ENCODE data around the gene CACNG3. TPM values are rescaled to one million over a fixed set of nuclear protein-coding genes. Genes with fewer than 3 reads are reported as not detected.

Gene CACNG3
- total and polyA plus RNA-seq, 2 donors (not counting 3 experiments of a cell fraction or from before 2014, with no cell fraction given): not detected

- intact Hi-C loops (cut with micrococcal nuclease): no loop called here
- ChIA-PET POLR2A (no interaction called here), CTCF (no interaction called here)
- Histone ChIP-seq H3K79me2 (ENCODE audit: control insufficient read depth, insufficient read depth, low read length) (no peaks in the 10 kb centered on the region), H3K9ac (replicated peaks; ENCODE audit: extremely low read depth, insufficient read depth, low read length) (no peak overlapping the region), H2AFZ (ENCODE audit: low read depth, low read length) (no peak overlapping the region), H3K36me3 (ENCODE audit: control insufficient read depth in 2 of 2, extremely low read depth in 1 of 2, insufficient read depth in 2 of 2, low read length in 2 of 2) (no peaks in the 10 kb centered on the region), H3K9me1 (replicated peaks; ENCODE audit: control insufficient read depth, extremely low read depth, insufficient read depth, low read length) (no peaks in the 10 kb centered on the region), H3K4me3 (replicated peaks in 1 of 3; ENCODE audit: insufficient read depth in 1 of 3, low read depth in 1 of 3, low read length in 3 of 3) (no peak overlapping the region), H4K20me1 (replicated peaks; ENCODE audit: control insufficient read depth, extremely low read depth, insufficient read depth, low read length) (no peaks in the 10 kb centered on the region), H3K9me3 (replicated peaks; ENCODE audit: control insufficient read depth, insufficient read depth, low read length) (no peaks in the 10 kb centered on the region), H3K4me2 (ENCODE audit: insufficient read depth, low read length) (no peak overlapping the region), H3K27me3 (ENCODE audit: control insufficient read depth in 2 of 2, insufficient read depth in 2 of 2, low read length in 2 of 2) (no peaks in the 10 kb centered on the region), H3K4me1 (ENCODE audit: control insufficient read depth, extremely low read depth, insufficient read depth, low read length) (no peaks in the 10 kb centered on the region), H3K27ac (ENCODE audit: insufficient read depth, low read depth, low read length) (no peak overlapping the region)
- BruUV-seq (replicated peaks): no TSS peak
- DNase-seq (ENCODE audit: low read depth, low spot score): no peak
- TF ChIP-seq GATA2 (IDR thresholded peaks at IDR 0.05; ENCODE audit: insufficient read depth, insufficient read length, low read depth, low read length): no peak
- dilution Hi-C loops (cut with MboI; ENCODE audit: extremely low pct_ligation_motif_present, low sequenced_read_pairs): no loop called here
- FAIRE-seq: no peak
These were observed 90.6 kb downstream of the CACNG3 start for GRCh38 chr16:24346734-24347133.

GRCh38 chr16:24347556-24347955 lies 91.4 kb downstream of the CACNG3 start:
- H3K9me3 ChIP-seq (replicated peaks; ENCODE audit: control insufficient read depth, insufficient read depth, low read length): no peaks in the 10 kb centered on the region
- H3K27ac ChIP-seq (ENCODE audit: insufficient read depth, low read depth, low read length): no peak overlapping the region
- FAIRE-seq (no peak), DNase-seq (ENCODE audit: low read depth, low spot score) (no peak)
- no peaks in the 10 kb centered on the region for H3K4me1 ChIP-seq (ENCODE audit: control insufficient read depth, extremely low read depth, insufficient read depth, low read length)
- no peaks in the 10 kb centered on the region for H3K79me2 ChIP-seq (ENCODE audit: control insufficient read depth, insufficient read depth, low read length)
- H3K9me1 ChIP-seq (replicated peaks; ENCODE audit: control insufficient read depth, extremely low read depth, insufficient read depth, low read length): no peaks in the 10 kb centered on the region
- no peaks in the 10 kb centered on the region for H4K20me1 ChIP-seq (replicated peaks; ENCODE audit: control insufficient read depth, extremely low read depth, insufficient read depth, low read length)
- H3K9ac ChIP-seq (replicated peaks; ENCODE audit: extremely low read depth, insufficient read depth, low read length): no peak overlapping the region
- H3K27me3 ChIP-seq (ENCODE audit: control insufficient read depth in 2 of 2, insufficient read depth in 2 of 2, low read length in 2 of 2): no peaks in the 10 kb centered on the region
- no peak overlapping the region for H3K4me2 ChIP-seq (ENCODE audit: insufficient read depth, low read length)
- no peaks in the 10 kb centered on the region for H3K36me3 ChIP-seq (ENCODE audit: control insufficient read depth in 2 of 2, extremely low read depth in 1 of 2, insufficient read depth in 2 of 2, low read length in 2 of 2)
- CTCF ChIA-PET: no interaction called here
- dilution Hi-C loops (cut with MboI; ENCODE audit: extremely low pct_ligation_motif_present, low sequenced_read_pairs) (no loop called here), intact Hi-C loops (cut with micrococcal nuclease) (no loop called here)
- no TSS peak for BruUV-seq (replicated peaks)
- no peak overlapping the region for H3K4me3 ChIP-seq (replicated peaks in 1 of 3; ENCODE audit: insufficient read depth in 1 of 3, low read depth in 1 of 3, low read length in 3 of 3)
- POLR2A ChIA-PET: no interaction called here
- H2AFZ ChIP-seq (ENCODE audit: low read depth, low read length): no peak overlapping the region
- TF ChIP-seq POLR2AphosphoS5 (IDR thresholded peaks at IDR 0.05; ENCODE audit: insufficient read depth, low read depth, low read length): no peak
